ENCODE results near the gene ENG.

Gene ENG

DNA sequence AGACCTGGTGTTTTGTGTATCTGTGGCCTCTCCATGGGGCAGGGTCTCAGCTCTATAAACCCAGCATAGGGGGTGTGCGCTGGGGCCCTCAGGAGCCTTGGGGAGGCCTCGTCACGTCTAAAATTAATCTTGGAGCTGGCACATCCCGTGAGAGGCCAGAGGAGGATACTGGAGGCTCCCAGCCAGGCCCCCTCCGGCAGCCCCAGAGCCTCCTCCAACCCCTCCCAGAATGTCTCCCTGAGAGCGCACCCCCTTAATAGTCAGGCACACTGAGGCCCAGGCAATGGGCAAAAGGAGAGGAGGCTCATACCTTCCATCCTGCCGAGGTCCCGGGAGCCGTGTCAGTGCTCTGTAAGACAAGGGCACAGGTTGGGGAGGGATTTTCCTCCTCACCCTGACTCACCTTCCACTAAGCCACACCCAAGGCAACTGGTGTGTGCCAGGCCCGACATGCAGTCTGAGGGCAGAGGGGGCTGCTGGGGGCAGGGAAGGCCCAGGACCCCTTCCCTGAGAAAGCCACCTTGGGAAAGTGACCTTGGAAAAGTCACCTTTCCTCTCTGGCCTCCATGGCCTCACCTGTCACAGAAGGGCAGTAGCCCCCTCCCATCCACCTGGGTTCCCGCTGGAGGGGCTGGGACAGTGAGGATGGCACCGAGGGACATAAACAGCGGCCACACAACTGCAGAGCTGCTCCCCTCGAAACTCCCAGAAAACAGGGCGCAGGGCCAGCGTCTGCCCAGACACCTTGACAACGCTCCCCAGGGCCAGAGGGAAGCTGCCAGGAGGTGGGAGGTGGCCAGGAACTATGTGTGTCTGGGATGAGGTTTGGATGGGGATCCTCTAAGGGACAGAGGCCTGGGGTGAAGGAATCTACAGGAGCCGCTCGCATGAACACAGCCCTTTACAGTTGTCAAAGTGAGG, 20.1 kb upstream of the ENG start:
- TF ChIP-seq GATA3 (IDR thresholded peaks at IDR 0.05; ENCODE audit: low read depth, low read length), result no peak
- TF ChIP-seq GATA2 (IDR thresholded peaks at IDR 0.05; ENCODE audit: low read depth, low read length), result no peak

DNA sequence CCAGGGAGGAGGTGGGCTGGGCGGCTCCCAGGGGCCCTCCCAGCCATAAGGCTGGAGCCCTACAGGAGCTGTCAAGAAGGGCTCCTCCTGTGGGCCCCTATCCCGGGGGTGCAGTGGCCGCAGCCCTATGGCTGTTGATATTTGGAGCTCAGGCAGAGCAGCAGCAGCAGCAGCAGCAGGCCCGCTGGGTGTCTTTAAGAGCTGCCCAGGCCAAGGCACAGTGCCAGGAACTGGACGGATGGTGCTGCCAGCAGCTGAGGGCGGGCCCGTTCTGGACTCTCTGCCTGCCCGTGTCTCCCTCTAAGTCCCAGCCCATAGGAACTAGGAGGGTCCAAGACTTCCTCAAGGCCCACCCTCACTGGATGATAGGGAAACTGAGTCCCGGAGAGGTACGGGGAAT, 19.4 kb upstream of the ENG start:
- TF ChIP-seq GATA3 (IDR thresholded peaks at IDR 0.05; ENCODE audit: low read depth, low read length), result no peak
- no peak for TF ChIP-seq GATA2 (IDR thresholded peaks at IDR 0.05; ENCODE audit: low read depth, low read length)

DNA sequence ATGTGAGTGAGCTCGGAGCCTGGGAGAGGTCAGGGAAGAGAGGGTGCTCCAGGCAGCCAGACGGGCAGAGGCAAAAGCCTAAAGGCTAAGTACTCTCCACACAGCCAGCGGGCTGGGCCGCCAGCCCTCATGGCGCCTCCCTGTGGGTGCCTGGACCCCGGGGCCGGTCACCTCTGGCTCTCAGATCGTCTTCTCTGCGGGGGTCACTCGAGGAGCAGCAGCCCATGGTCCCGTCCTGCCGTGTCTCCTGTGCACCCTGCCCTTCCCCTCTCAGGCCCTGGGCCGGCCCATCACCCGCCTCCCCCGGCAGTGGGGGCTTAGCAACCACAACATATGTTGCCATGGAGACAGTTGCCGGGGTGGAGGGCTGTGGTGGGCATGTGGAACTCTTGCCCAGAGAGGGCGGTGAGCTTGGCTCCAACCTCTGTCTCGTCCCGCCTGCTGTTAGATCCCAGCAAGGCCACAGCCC, 18.8 kb upstream of the ENG start:
- TF ChIP-seq GATA2 (IDR thresholded peaks at IDR 0.05; ENCODE audit: low read depth, low read length), result no peak
- TF ChIP-seq GATA3 (IDR thresholded peaks at IDR 0.05; ENCODE audit: low read depth, low read length), result no peak

DNA sequence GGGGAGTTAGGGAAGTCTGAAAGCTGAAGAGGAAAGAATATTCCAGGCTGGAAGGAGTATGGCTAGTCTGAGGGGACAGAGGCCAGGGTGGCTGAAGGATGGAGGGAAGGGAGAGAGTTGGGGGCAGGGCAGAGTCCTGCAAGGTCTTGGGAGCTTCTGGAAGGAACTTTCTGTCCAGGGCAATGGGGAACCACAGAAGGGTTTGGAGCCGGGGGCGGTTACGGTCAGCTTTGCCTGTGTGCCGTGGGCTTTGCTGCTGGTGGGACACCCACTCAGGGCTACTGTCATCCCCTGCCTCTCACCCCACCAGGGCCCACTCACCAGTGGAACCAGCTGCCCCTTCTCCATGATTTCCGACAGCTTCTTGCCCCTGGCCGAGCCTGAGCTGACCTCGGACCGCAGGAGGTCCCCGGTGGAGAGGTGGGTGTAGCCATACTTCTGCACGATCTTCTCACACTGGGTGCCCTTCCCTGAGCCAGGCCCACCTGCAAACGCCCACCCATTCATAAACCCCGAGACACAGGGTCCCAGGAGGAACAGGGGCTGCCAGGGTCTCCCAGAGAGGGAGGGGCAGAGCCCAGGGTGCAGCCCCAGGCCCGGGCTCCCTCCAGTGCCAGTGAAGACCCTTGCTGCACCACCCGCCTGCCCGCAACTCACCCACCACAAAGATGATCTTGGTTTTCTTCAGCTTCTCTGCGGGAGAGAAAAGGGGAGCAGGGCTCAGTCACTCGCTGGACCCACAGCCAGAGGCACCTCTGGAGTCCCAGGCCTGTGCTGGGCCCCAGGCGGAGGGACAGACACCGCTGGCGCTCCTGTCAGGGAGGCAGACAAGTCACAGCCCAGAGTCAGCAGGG, 18.1 kb upstream of the ENG start:
- TF ChIP-seq GATA3 (IDR thresholded peaks at IDR 0.05; ENCODE audit: low read depth, low read length), result no peak
- TF ChIP-seq GATA2 (IDR thresholded peaks at IDR 0.05; ENCODE audit: low read depth, low read length), result no peak

DNA sequence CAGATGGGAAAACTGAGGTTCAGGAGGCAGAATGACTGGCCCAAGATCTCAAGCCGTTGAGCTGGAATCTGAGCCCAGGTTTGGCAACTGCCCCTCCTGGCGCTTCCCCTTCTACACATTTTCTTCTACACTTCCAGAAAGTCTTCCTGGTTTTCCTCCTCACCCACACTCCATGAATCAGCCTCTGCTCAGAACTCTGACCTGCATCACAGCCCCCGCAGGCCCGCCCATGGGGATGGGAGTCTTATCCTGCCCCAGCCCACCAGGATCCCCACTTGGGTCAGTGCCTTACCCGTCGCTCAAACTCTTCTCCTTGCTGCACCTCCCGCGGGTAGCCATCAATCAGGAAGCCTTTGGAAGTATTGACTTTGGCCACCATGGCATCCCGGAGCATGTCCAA, 17.1 kb upstream of the ENG start:
- TF ChIP-seq GATA3 (IDR thresholded peaks at IDR 0.05; ENCODE audit: low read depth, low read length) (no peak), GATA2 (IDR thresholded peaks at IDR 0.05; ENCODE audit: low read depth, low read length) (no peak)

DNA sequence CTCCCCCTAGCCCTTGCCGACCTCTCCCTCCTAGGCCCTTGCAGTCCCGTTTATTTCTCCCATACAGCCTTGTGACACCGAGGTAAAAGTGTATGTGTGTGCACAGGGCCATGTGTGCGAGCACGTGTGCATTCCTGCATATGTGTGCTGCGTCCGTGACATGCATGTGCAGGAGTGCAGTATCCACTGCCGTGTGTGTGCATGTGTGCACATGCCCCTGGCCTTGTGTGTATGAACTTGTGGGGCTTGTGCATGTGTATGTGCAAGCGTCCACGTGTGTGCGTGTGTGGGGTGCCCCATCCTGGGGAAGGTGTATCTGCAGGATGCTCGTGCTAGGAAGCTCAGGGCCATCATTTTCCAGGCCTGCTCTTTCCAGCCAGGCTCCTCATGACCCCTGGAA, 16.4 kb upstream of the ENG start:
- TF ChIP-seq GATA3 (IDR thresholded peaks at IDR 0.05; ENCODE audit: low read depth, low read length), result no peak
- TF ChIP-seq GATA2 (IDR thresholded peaks at IDR 0.05; ENCODE audit: low read depth, low read length), result no peak

DNA sequence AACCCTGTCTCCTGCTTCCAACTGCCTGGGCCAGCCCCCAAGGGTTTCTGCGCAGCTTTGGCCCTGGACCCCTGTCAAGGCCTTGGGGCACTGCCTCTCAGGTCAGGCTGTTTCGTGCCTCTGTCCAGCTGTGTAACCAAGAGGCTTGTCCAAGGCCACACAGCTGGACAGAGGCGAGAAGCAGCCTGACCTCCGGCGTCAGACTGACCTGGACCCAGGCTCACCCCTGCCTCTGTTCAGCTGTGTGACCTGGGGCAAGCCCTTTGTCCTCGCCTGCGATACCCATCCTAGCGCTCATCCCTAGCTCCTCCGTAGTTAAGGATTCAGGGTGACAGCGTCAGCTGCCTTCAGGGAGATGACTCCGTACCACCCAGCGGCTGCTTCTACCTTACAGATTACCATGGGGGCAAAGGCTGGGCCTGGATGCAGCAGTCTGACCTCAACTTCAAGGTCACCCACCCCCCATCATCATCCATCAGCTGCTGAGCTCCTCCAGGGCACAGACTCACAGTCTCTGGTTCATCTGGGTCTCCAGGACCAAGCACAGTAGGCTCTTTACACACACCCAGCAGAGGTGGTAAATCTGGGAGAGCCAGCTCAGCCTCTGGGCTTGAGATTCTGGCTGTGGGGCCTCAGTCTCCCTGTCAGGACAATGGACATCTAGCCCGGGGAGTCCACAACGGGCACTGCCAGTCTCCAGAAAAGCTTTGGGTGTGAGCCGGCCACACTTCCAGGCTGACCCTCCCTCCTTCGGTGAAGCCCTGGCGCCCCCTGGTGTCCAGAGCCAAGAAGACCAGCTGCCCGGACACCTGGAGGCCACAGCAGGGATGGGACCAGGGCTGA, 15.1 kb upstream of the ENG start:
- TF ChIP-seq GATA2 (IDR thresholded peaks at IDR 0.05; ENCODE audit: low read depth, low read length), result no peak

DNA sequence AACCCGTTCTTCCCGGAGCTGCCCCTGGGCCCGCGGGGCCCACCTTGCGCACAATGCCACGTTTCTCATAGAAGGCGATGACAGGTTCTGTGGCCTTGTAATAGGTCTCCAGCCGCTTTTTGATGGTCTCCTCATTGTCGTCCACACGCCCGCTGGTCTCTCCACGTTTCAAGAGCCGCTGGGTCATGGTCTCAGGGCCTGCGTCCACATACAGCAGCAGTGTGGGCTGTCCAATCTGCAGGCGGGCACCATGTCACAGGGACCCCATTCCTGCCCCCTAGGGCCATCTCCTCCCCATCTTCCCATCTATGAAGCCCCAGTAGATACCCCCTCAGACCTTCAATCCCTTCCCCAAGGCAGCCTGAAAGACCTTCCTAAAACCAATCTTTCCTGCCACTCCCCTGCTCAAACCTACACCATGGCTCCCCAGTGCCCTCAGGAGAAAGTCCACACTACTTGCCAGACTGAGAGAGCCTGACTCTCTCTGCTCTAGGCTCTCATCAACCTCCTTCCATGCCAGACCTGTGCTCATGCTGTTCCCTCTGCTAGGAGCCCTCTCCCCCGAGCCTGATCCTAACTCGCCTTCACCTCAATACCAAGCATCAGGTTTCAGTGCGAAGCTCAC, 13.9 kb upstream of the ENG start:
- no peak for TF ChIP-seq GATA2 (IDR thresholded peaks at IDR 0.05; ENCODE audit: low read depth, low read length)
- no peak for TF ChIP-seq GATA3 (IDR thresholded peaks at IDR 0.05; ENCODE audit: low read depth, low read length)

DNA sequence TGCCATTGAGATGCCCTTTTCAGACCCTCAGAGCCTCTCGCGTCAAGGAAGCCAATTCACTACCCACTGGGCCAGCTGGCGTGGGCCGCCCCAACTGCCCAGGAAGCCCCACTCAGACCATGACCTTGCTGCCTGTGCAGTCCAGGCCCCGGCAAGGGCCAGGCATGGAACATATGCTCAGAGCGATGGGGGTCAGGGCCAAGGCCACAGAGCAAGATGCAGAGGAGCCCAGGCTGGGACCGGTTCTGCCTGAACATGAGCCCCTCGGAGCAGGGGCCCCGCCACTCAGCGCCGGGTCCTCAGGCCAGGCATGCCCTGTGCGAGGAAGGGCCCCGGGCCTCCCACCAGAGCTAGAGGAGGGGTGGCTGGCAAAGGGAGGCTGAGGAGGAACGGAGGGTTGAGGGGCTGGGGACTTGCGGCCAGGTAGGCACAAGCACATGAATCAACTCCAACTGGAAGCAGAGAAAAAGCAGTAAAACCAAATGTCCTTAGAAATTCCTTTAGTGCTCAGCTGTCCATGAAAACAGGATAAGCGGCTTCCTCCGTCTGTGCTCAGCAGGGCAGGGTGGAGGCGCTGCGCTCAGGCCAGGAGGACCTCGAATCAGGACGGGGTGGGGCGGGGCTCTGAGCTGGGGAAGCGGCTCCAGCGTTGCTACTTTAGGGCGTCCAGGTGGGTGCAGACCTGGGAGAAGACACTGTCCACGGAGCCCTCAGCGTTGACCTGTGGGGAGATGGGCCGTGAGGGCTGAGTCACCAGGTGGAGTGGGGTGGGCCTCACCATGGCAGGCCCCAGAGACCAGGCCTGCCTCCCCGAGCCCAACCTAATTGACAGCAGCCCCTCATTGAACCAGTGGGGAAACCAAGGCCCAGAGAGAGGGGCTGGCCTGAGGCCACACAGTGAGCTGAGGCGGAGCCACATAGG, 13.2 kb upstream of the ENG start:
- TF ChIP-seq GATA3 (IDR thresholded peaks at IDR 0.05; ENCODE audit: low read depth, low read length), result no peak
- no peak for TF ChIP-seq GATA2 (IDR thresholded peaks at IDR 0.05; ENCODE audit: low read depth, low read length)

DNA sequence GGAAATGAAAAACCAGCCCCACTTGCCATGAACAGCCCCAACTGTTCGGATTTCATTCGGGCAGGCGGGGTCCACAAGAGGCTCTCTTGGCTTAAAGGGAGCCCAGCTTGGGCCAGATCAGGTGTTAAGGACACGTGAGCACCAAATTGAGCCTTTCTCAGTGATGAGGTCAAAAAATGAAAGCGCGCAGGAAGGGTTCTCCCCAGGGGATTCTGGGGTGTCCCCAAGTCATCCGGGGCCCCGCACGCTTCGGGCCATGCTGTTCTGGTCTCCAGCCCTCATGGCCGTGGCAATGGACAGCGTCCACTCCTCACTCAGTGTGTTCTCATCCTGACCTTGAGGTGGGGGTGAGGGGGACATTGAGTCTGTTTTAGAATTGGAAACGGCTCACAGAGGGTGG, 12.1 kb upstream of the ENG start:
- no peak for TF ChIP-seq GATA2 (IDR thresholded peaks at IDR 0.05; ENCODE audit: low read depth, low read length)

DNA sequence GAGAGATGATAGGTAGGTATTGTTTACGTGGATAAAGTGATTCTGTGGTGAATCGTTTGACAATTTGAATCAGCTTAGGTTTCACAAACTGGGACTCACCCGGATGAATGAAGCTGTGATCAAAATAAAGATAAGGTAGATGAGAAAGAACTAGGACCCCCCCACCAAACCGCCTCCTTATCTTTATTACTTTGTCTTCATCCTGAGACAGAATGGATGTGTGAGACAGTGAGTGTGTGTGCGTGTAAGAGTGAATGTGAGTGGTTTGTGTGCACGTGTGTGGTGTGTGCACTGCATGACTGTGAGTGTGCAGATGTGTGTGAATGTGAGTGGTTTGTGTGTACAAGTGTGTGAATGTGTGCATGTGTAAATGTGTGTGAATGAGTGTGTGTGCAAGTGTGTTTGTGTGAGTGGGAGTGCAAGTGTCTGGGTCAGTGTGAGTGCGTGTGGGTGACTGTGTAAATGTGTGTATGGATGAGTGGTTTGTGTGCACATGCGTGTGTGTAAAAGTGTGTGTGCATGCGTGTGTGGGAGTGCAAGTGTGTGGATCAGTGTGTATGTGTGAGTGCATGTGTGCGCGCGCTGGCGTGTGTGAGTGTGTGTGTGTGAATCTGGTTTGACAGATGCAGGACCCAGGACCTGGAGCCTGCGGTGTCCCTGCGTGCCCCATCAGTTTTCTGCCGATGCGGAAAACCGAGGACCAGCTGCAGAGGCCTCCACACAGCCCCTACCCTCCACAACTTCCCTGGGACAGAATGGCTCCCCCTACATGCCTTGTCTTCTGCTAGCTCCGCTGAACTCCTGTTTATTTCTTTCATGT, 11.4 kb upstream of the ENG start:
- TF ChIP-seq GATA3 (IDR thresholded peaks at IDR 0.05; ENCODE audit: low read depth, low read length) (no peak), GATA2 (IDR thresholded peaks at IDR 0.05; ENCODE audit: low read depth, low read length) (no peak)

DNA sequence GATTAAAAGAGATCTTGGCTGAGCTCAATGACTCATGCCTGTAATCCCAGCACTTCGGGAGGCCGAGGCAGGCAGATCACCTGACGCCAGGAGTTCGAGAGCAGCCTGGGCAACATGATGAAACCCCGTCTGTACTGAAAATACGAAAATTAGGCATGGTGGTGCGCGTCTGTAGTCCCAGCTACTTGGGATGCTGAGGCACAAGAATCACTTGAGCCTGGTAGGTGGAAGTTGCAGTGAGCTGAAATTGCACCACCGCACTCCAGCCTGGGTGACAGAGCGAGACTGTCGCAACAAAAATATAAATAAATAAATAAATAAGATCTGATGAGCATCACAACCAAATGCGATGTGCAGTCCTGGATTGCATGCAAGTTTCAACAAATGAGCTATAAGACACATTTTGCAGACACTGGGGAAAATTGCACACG, 8.7 kb upstream of the ENG start:
- no peak for TF ChIP-seq GATA3 (IDR thresholded peaks at IDR 0.05; ENCODE audit: low read depth, low read length)
- no peak for TF ChIP-seq GATA2 (IDR thresholded peaks at IDR 0.05; ENCODE audit: low read depth, low read length)
